H9 (cell line): ENCODE data around the gene ITGA8. TPM values are rescaled to one million over a fixed set of nuclear protein-coding genes. Genes with fewer than 3 reads are reported as not detected.

Source experiments
- DNase-seq: peaks from one replicate; pipeline ENCODE4 v3.0.0-alpha.2; 2017
- H2AFZ ChIP-seq: one replicate; pipeline ENCODE4 v1.6.1; 2013; ENCODE audit warnings: mild to moderate bottlenecking, low read length, control low read depth, moderate library complexity
- H2AK5ac ChIP-seq: 2 replicates; pipeline ENCODE4 v1.6.1; 2013; ENCODE audit warnings: low read length, control low read depth, mixed read lengths; ENCODE audit not compliant: insufficient read length
- H2BK120ac ChIP-seq: one replicate; pipeline ENCODE4 v1.6.1; 2013; ENCODE audit warnings: low read depth, mild to moderate bottlenecking, low read length, control low read depth, inconsistent platforms; ENCODE audit not compliant: poor library complexity, severe bottlenecking
- H2BK12ac ChIP-seq: 2 replicates; pipeline ENCODE4 v1.6.1; 2013; ENCODE audit warnings: low read length, control low read depth, mixed read lengths, low read depth; ENCODE audit not compliant: insufficient read length
- H2BK15ac ChIP-seq: 2 replicates; pipeline ENCODE4 v1.6.1; 2013; ENCODE audit warnings: low read depth, low read length, control low read depth
- H2BK20ac ChIP-seq: one replicate; pipeline ENCODE4 v1.6.1; 2013; ENCODE audit warnings: low read depth, mild to moderate bottlenecking, low read length, control low read depth, inconsistent platforms; ENCODE audit not compliant: poor library complexity, severe bottlenecking
- H2BK5ac ChIP-seq: 2 replicates; pipeline ENCODE4 v1.6.1; 2013; ENCODE audit warnings: low read length, control low read depth, mixed read lengths; ENCODE audit not compliant: insufficient read length
- H3K14ac ChIP-seq: 2 replicates; pipeline ENCODE4 v1.6.1; 2013; ENCODE audit warnings: low read length, control low read depth; ENCODE audit not compliant: insufficient read depth
- H3K18ac ChIP-seq: 2 replicates; pipeline ENCODE4 v1.6.1; 2013; ENCODE audit warnings: low read depth, mild to moderate bottlenecking, mixed read lengths, low read length, control low read depth; ENCODE audit not compliant: insufficient read length
- H3K23ac ChIP-seq: 2 replicates; pipeline ENCODE4 v1.6.1; 2013; ENCODE audit warnings: low read length, control low read depth, mixed read lengths, low read depth; ENCODE audit not compliant: insufficient read length
- H3K23me2 ChIP-seq: 2 replicates; pipeline ENCODE4 v1.6.1; 2013; ENCODE audit warnings: low read depth, mild to moderate bottlenecking, mixed read lengths, low read length, control low read depth; ENCODE audit not compliant: insufficient read length, poor library complexity, severe bottlenecking
- H3K27ac ChIP-seq: 2 replicates; pipeline ENCODE4 v1.5.1; 2013; ENCODE audit warnings: low read length, control low read depth, mixed read lengths, low read depth; ENCODE audit not compliant: insufficient read length
- H3K27me3 ChIP-seq: 2 replicates; pipeline ENCODE4 v1.6.1; 2013; ENCODE audit warnings: low read length, control low read depth, inconsistent platforms; ENCODE audit not compliant: insufficient read depth
- H3K4ac ChIP-seq: 2 replicates; pipeline ENCODE4 v1.6.1; 2013; ENCODE audit warnings: low read depth, mild to moderate bottlenecking, control low read depth, inconsistent platforms, low read length, moderate library complexity
- H3K4me1 ChIP-seq: 2 replicates; pipeline ENCODE4 v1.6.1; 2013; ENCODE audit warnings: low read length, control low read depth, inconsistent platforms; ENCODE audit not compliant: insufficient read depth
- H3K4me2 ChIP-seq: 2 replicates; pipeline ENCODE4 v1.6.1; 2013; ENCODE audit warnings: low read length, control low read depth, mixed read lengths; ENCODE audit not compliant: insufficient read length, insufficient read depth
- H3K56ac ChIP-seq: 2 replicates; pipeline ENCODE4 v1.6.1; 2013; ENCODE audit warnings: low read depth, mild to moderate bottlenecking, mixed read lengths, low read length, control low read depth; ENCODE audit not compliant: insufficient read length
- H3K79me1 ChIP-seq: 2 replicates; pipeline ENCODE4 v1.6.1; 2013; ENCODE audit warnings: low read depth, mild to moderate bottlenecking, moderate library complexity, low read length, control low read depth, inconsistent platforms; ENCODE audit not compliant: insufficient read depth, poor library complexity, severe bottlenecking
- H3K79me2 ChIP-seq: 2 replicates; pipeline ENCODE4 v1.6.1; 2013; ENCODE audit warnings: low read length, control low read depth, inconsistent platforms; ENCODE audit not compliant: insufficient read depth
- H3K9ac ChIP-seq: 2 replicates; pipeline ENCODE4 v1.6.1; 2013; ENCODE audit warnings: low read length, control low read depth, mixed read lengths; ENCODE audit not compliant: insufficient read length; ENCODE audit errors: extremely low read depth
- H3K9me3 ChIP-seq: one replicate; pipeline ENCODE4 v1.6.1; 2013; ENCODE audit warnings: low read depth, low read length, inconsistent platforms; ENCODE audit not compliant: control insufficient read depth
- H3T11ph ChIP-seq: one replicate; pipeline ENCODE4 v1.6.1; 2013; ENCODE audit warnings: mild to moderate bottlenecking, low read length, control low read depth, inconsistent platforms
- H4K20me1 ChIP-seq: one replicate; pipeline ENCODE4 v1.6.1; 2013; ENCODE audit not compliant: control insufficient read depth, insufficient read length, insufficient read depth
- H4K5ac ChIP-seq: 2 replicates; pipeline ENCODE4 v1.6.1; 2013; ENCODE audit warnings: low read depth, mild to moderate bottlenecking, mixed read lengths, low read length, control low read depth; ENCODE audit not compliant: insufficient read length
- H4K8ac ChIP-seq: replicated peaks from 2 replicates; pipeline ENCODE4 v1.6.1; 2013; ENCODE audit warnings: low read length, control low read depth, mixed read lengths, low read depth; ENCODE audit not compliant: insufficient read length
- H4K91ac ChIP-seq: 2 replicates; pipeline ENCODE4 v1.6.1; 2013; ENCODE audit warnings: low read depth, mild to moderate bottlenecking, moderate library complexity, mixed read lengths, low read length, control low read depth; ENCODE audit not compliant: insufficient read length
- H3K27ac Mint-ChIP-seq, 3 experiments: 2 replicates in 2 of 3; 3 replicates in 1 of 3; pipeline ENCODE4 v1.8.0; 2020 to 2021; ENCODE audit warnings: mixed read lengths in 3 of 3, mild to moderate bottlenecking in 1 of 3, moderate library complexity in 1 of 3
- H3K27me3 Mint-ChIP-seq: 2 replicates; pipeline ENCODE4 v1.8.0; 2021; ENCODE audit warnings: low read depth, mild to moderate bottlenecking, moderate library complexity, mixed read lengths
- H3K36me3 Mint-ChIP-seq, 3 experiments: 2 replicates in 2 of 3; 3 replicates in 1 of 3; pipeline ENCODE4 v1.8.0; 2020 to 2021; ENCODE audit warnings: low read depth in 3 of 3, mixed read lengths in 3 of 3; ENCODE audit not compliant: insufficient read depth in 1 of 3
- H3K4me1 Mint-ChIP-seq, 2 experiments: 2 replicates each; pipeline ENCODE4 v1.8.0; 2020; ENCODE audit warnings: mixed read lengths in 2 of 2
- H3K4me3 Mint-ChIP-seq, 2 experiments: 2 replicates in 1 of 2; 3 replicates in 1 of 2; pipeline ENCODE4 v1.8.0; 2020 to 2021; ENCODE audit warnings: mild to moderate bottlenecking in 2 of 2, mixed read lengths in 2 of 2, moderate library complexity in 1 of 2
- H3K9me3 Mint-ChIP-seq, 2 experiments: 2 replicates in 1 of 2; 3 replicates in 1 of 2; pipeline ENCODE4 v1.8.0; 2020; ENCODE audit warnings: mild to moderate bottlenecking in 2 of 2, mixed read lengths in 2 of 2, moderate library complexity in 1 of 2
- WGBS: extraction: QIAGEN DNeasy Blood & Tissue Kit; methylation state at CpG from one replicate; pipeline ENCODE4 v1.1.7; 2013; ENCODE audit warnings: missing lambda C conversion rate, low lambda C conversion rate, mixed read lengths; ENCODE audit not compliant: insufficient read length; ENCODE audit errors: extremely low coverage; 5-methylcytosine and 5-hydroxymethylcytosine counted together
- total RNA-seq: library from RNA; stranded (reverse); gene quantifications from 2 replicates; pipeline ENCODE4 v1.2.1, GENCODE V29; 2021
- TF ChIP-seq, protein P1 (sequence below): fragments of 200-600 bp; sonication (generic); conservative IDR thresholded peaks from 3 replicates; pipeline ENCODE4 v1.8.0; 2021; ENCODE audit warnings: antibody characterized with exemption, mild to moderate bottlenecking

Gene ITGA8
- total RNA-seq, 1 experiment from 2014 or later = not detected

DNA sequence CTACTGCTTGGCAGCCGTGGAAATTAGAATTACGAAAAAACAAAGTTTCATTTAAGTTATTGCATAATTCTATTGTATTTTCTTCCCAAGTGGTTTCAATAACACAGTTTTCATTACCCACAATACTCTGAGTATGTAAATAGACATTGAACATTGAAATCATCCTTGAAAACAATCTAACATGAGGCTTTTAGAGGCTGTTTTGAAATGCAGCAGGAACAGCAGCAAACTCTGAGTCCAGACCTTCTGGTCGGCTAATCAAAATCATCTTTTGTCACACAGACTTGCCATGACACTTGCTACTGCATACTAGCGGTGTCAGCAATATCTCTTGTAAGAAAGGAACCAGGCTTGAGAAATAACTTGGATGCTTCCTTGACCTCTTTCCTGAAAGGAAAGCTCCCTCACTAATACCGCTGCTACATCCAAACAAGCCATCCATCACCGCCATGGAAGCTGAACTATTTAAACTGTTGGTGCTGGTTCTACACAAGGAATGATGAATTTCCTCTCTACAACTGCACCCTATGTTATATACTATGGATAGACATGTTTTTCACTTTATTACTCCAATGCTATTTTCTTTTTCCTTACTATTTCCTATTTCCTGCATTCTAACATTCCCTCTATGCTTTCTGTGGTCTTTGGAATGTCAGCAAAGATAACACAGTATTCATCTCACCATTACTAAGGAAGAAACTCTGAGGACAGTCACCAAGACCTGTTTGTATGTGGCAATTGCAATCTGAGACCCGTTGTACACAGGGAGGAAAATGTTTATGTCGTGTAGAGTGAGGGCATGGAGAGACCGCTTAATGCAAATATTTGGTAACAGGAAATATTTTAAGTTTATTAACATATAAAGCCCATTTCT, 130.8 kb downstream of the ITGA8 start:
- Histone ChIP-seq H2BK15ac (no peak overlapping the region), H3K4me2 (no peak overlapping the region), H3K14ac (no peak overlapping the region), H3K9ac (no peak overlapping the region), H3K23ac (no peak overlapping the region), H3K4ac (no peak overlapping the region), H2BK5ac (no peak overlapping the region), H3K79me2 (no peaks in the 10 kb centered on the region), H3K56ac (no peak overlapping the region), H3K18ac (no peak overlapping the region), H4K20me1 (no peaks in the 10 kb centered on the region), H3T11ph (no peak overlapping the region), H2BK120ac (no peak overlapping the region), H2BK12ac (no peak overlapping the region), H2AFZ (no peak overlapping the region), H4K5ac (no peak overlapping the region), H3K4me1 (no peaks in the 10 kb centered on the region), H3K23me2 (no peaks in the 10 kb centered on the region), H2BK20ac (no peak overlapping the region), H3K27me3 (no peaks in the 10 kb centered on the region), H4K91ac (no peak overlapping the region), H3K79me1 (no peaks in the 10 kb centered on the region), H3K9me3 (no peaks in the 10 kb centered on the region), H2AK5ac (no peak overlapping the region), H4K8ac (no peak overlapping the region), H3K27ac (no peak overlapping the region)
- Mint-ChIP-seq H3K9me3 (no peaks in the 10 kb centered on the region), H3K36me3 (no peaks in the 10 kb centered on the region), H3K27ac (no peak overlapping the region), H3K27me3 (peaks cover 5% of the 10 kb centered on the region; the same call in 1 of the 2 replicates), H3K4me1 (no peaks in the 10 kb centered on the region), H3K4me3 (no peak overlapping the region)
- WGBS = no CpG with 5 or more reads among the region's 9 CpGs
- DNase-seq = no peak
- TF ChIP-seq, protein P1, sequence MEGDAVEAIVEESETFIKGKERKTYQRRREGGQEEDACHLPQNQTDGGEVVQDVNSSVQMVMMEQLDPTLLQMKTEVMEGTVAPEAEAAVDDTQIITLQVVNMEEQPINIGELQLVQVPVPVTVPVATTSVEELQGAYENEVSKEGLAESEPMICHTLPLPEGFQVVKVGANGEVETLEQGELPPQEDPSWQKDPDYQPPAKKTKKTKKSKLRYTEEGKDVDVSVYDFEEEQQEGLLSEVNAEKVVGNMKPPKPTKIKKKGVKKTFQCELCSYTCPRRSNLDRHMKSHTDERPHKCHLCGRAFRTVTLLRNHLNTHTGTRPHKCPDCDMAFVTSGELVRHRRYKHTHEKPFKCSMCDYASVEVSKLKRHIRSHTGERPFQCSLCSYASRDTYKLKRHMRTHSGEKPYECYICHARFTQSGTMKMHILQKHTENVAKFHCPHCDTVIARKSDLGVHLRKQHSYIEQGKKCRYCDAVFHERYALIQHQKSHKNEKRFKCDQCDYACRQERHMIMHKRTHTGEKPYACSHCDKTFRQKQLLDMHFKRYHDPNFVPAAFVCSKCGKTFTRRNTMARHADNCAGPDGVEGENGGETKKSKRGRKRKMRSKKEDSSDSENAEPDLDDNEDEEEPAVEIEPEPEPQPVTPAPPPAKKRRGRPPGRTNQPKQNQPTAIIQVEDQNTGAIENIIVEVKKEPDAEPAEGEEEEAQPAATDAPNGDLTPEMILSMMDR = no peak
